ENCODE data around the gene TUBGCP6.

DNA sequence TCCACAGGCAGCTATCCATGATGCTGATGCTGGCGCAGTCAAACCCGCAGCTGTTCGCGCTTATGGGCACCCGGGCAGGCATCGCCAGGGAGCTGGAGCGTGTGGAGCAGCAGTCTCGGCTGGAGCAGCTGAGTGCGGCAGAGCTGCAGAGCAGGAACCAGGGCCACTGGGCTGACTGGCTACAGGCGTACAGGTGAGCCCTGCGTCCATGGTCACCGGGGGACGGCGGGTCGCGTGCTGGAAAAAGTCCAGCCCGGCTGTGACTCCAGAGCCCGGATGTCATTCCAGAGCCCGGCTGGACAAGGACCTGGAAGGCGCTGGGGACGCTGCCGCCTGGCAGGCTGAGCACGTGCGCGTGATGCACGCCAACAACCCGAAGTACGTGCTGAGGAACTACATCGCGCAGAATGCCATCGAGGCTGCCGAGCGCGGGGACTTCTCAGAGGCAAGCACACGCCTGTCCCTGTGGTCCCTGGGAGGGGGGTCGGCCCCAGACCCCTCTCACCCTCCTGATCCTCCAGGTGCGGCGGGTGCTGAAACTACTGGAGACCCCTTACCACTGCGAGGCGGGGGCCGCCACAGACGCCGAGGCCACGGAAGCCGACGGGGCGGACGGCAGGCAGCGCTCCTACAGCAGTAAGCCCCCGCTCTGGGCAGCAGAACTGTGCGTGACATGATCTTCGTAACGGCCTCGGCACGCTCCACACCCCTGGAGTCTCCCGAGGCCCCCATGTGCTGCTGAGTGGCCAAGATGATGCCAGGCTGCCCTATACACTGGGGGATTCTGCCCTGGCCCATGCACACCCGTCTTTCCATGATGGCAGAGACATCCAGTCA is 27.9 kb downstream of the TUBGCP6 start:
- TF ChIP-seq POLR2A (IDR thresholded peaks at IDR 0.05; ENCODE audit: extremely low read depth, insufficient read length) (no peak), MYC (IDR thresholded peaks at IDR 0.05; ENCODE audit: low read depth, low read length) (no peak)
- TF ChIP-seq, protein P1, sequence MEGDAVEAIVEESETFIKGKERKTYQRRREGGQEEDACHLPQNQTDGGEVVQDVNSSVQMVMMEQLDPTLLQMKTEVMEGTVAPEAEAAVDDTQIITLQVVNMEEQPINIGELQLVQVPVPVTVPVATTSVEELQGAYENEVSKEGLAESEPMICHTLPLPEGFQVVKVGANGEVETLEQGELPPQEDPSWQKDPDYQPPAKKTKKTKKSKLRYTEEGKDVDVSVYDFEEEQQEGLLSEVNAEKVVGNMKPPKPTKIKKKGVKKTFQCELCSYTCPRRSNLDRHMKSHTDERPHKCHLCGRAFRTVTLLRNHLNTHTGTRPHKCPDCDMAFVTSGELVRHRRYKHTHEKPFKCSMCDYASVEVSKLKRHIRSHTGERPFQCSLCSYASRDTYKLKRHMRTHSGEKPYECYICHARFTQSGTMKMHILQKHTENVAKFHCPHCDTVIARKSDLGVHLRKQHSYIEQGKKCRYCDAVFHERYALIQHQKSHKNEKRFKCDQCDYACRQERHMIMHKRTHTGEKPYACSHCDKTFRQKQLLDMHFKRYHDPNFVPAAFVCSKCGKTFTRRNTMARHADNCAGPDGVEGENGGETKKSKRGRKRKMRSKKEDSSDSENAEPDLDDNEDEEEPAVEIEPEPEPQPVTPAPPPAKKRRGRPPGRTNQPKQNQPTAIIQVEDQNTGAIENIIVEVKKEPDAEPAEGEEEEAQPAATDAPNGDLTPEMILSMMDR (IDR thresholded peaks at IDR 0.05; ENCODE audit: low read depth, low read length): no peak
- TF ChIP-seq, protein P2, sequence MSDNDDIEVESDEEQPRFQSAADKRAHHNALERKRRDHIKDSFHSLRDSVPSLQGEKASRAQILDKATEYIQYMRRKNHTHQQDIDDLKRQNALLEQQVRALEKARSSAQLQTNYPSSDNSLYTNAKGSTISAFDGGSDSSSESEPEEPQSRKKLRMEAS (IDR thresholded peaks at IDR 0.05; ENCODE audit: low read depth, low read length): no peak
